Neural progenitor cell (in vitro differentiated cells): ENCODE data around the gene EXOC4. TPM values are rescaled to one million over a fixed set of nuclear protein-coding genes. Genes with fewer than 3 reads are reported as not detected.

Experiments used
- DNase-seq: peaks from one replicate; pipeline ENCODE4 v3.0.0-alpha.2; 2016; ENCODE audit warnings: low spot score
- H2AFZ ChIP-seq: fragments of 200-600 bp; sonication (generic); replicated peaks from 2 replicates; pipeline ENCODE4 v1.6.1; 2016; ENCODE audit warnings: antibody characterized with exemption
- H3F3A ChIP-seq: fragments of 200-600 bp; sonication (generic); 2 replicates; pipeline ENCODE4 v1.6.1; 2016; ENCODE audit warnings: antibody characterized with exemption, low read depth
- H3K27ac ChIP-seq: fragments of 200-600 bp; sonication (generic); 2 replicates; pipeline ENCODE4 v1.5.1; 2016; ENCODE audit warnings: mild to moderate bottlenecking
- H3K27me3 ChIP-seq: fragments of 200-600 bp; sonication (generic); 2 replicates; pipeline ENCODE4 v1.6.1; 2016; ENCODE audit warnings: mild to moderate bottlenecking, moderate library complexity
- H3K36me3 ChIP-seq: fragments of 200-600 bp; sonication (generic); 2 replicates; pipeline ENCODE4 v1.5.1; 2016
- H3K4me1 ChIP-seq: fragments of 200-600 bp; sonication (generic); 2 replicates; pipeline ENCODE4 v1.6.1; 2016; ENCODE audit warnings: mixed run types
- H3K4me2 ChIP-seq: fragments of 200-600 bp; sonication (generic); 2 replicates; pipeline ENCODE4 v1.6.1; 2016
- H3K4me3 ChIP-seq: fragments of 200-600 bp; sonication (generic); 2 replicates; pipeline ENCODE4 v1.5.1; 2016
- H3K79me2 ChIP-seq: fragments of 200-600 bp; sonication (generic); 2 replicates; pipeline ENCODE4 v1.6.1; 2016; ENCODE audit warnings: low read depth
- H3K9ac ChIP-seq: fragments of 200-600 bp; sonication (generic); 2 replicates; pipeline ENCODE4 v1.6.1; 2016
- H3K9me3 ChIP-seq: fragments of 200-600 bp; sonication (generic); 2 replicates; pipeline ENCODE4 v1.5.1; 2016; ENCODE audit warnings: low read depth
- H4K20me1 ChIP-seq: fragments of 200-600 bp; sonication (generic); 2 replicates; pipeline ENCODE4 v1.6.1; 2016; ENCODE audit warnings: low read depth
- H3K27ac Mint-ChIP-seq: 3 replicates; pipeline ENCODE4 v1.8.0; 2021; ENCODE audit warnings: mixed read lengths
- H3K27me3 Mint-ChIP-seq: 2 replicates; pipeline ENCODE4 v1.8.0; 2022; ENCODE audit warnings: low read depth, mild to moderate bottlenecking, inconsistent platforms, moderate library complexity, mixed read lengths; ENCODE audit not compliant: insufficient read depth
- H3K36me3 Mint-ChIP-seq: 3 replicates; pipeline ENCODE4 v1.8.0; 2021; ENCODE audit warnings: mixed read lengths
- H3K4me1 Mint-ChIP-seq: 3 replicates; pipeline ENCODE4 v1.8.0; 2021; ENCODE audit warnings: mixed read lengths
- H3K4me3 Mint-ChIP-seq: 3 replicates; pipeline ENCODE4 v1.8.0; 2021; ENCODE audit warnings: mild to moderate bottlenecking, moderate library complexity, mixed read lengths
- H3K9me3 Mint-ChIP-seq: 3 replicates; pipeline ENCODE4 v1.8.0; 2020; ENCODE audit warnings: mixed read lengths
- EZH2 ChIP-seq: fragments of 200-600 bp; sonication (generic); IDR thresholded peaks from 2 replicates; pipeline ENCODE4 v1.6.1; 2017; ENCODE audit warnings: antibody characterized with exemption, mild to moderate bottlenecking, moderate library complexity
- EZH2phosphoT487 ChIP-seq: fragments of 200-600 bp; sonication (generic); IDR thresholded peaks from 2 replicates; pipeline ENCODE4 v1.6.1; 2017; ENCODE audit warnings: antibody characterized with exemption
- total RNA-seq: library from RNA; depleted of rRNA; stranded (reverse); fragments of >200 nt; gene quantifications from 2 replicates; pipeline ENCODE4 v1.2.3, GENCODE V29; 2015; ENCODE audit warnings: low replicate concordance
- TF ChIP-seq, protein P1 (sequence below): fragments of 200-600 bp; sonication (generic); IDR thresholded peaks from 2 replicates; pipeline ENCODE4 v1.5.1; 2017; ENCODE audit warnings: antibody characterized with exemption, mild to moderate bottlenecking

EXOC4 gene
- total RNA-seq, 1 donor from 2014 or later: 129 TPM

DNA sequence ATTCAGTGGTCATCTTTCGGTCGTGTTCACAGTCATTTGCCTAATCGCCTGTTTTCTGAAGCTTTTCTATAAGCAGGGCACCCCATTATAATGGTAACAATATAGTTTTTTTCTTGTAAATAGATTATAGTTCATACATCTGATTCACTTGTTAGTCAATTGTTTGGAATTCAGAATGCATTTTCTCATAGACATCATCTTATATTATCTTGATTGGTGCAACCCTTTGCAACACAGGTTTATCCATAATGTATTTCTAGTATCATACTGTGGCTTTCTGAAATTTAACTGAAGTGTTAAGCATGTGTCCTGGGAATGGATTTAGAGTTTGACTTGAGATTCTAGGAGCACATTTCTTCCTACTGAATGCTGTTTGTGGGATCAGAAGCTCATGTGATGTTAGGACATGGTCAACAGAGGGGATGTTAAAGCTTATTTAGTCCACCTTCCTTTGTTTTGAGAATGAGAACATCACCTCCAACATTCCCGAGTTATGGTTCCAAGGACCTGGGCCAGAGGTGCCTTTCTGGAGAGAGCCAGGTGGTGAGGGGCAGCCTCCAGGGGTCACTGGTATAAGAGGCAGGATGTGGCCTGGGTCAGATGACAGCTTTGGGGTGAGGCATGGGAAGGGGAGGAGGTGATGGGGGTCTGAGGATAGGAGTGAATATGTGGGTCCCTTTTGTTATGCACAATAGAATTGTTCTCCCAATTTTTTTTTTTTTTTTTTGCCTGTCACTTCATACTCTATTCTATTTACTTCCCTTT lies 415.6 kb downstream of the EXOC4 start:
- Mint-ChIP-seq H3K36me3 (peaks cover 2% of the 10 kb centered on the region), H3K4me1 (no peaks in the 10 kb centered on the region), H3K27ac (no peak overlapping the region), H3K9me3 (no peaks in the 10 kb centered on the region), H3K27me3 (no peaks in the 10 kb centered on the region), H3K4me3 (no peak overlapping the region)
- no peak for DNase-seq
- Histone ChIP-seq H4K20me1 (peaks cover 3% of the 10 kb centered on the region), H3K9ac (no peak overlapping the region), H3K27me3 (no peaks in the 10 kb centered on the region), H3K27ac (no peak overlapping the region), H3F3A (no peaks in the 10 kb centered on the region), H3K4me1 (no peaks in the 10 kb centered on the region), H3K9me3 (no peaks in the 10 kb centered on the region), H3K36me3 (no peaks in the 10 kb centered on the region), H3K79me2 (no peaks in the 10 kb centered on the region), H3K4me2 (no peak overlapping the region), H2AFZ (no peak overlapping the region), H3K4me3 (no peak overlapping the region)
- TF ChIP-seq, protein P1, sequence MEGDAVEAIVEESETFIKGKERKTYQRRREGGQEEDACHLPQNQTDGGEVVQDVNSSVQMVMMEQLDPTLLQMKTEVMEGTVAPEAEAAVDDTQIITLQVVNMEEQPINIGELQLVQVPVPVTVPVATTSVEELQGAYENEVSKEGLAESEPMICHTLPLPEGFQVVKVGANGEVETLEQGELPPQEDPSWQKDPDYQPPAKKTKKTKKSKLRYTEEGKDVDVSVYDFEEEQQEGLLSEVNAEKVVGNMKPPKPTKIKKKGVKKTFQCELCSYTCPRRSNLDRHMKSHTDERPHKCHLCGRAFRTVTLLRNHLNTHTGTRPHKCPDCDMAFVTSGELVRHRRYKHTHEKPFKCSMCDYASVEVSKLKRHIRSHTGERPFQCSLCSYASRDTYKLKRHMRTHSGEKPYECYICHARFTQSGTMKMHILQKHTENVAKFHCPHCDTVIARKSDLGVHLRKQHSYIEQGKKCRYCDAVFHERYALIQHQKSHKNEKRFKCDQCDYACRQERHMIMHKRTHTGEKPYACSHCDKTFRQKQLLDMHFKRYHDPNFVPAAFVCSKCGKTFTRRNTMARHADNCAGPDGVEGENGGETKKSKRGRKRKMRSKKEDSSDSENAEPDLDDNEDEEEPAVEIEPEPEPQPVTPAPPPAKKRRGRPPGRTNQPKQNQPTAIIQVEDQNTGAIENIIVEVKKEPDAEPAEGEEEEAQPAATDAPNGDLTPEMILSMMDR: no peak
- no peak for TF ChIP-seq EZH2
- no peak for TF ChIP-seq EZH2phosphoT487

DNA sequence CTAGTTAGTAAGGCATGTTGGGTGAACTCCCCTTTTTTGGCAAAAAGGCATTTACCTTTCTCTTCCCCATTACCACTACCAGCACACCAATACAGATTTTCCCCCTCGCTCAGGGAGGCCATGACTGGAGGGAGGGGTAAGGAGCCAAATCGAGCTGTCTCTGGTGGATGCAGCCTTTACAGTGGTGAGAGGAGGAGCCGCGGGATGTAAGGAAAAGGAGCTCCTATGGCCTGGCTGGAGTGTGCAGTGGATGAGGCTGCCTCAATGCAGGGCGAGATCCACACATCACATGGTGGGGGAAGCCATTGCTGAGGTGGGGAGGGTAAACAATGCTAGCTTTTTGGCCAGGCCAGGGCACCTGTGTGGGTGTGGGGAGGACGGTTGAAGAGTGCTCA lies 416.2 kb downstream of the EXOC4 start:
- H3K4me3 Mint-ChIP-seq: no peak overlapping the region
- no peak overlapping the region for H3K4me2 ChIP-seq
- H3K27ac ChIP-seq: no peak overlapping the region
- no peaks in the 10 kb centered on the region for H3K9me3 ChIP-seq
- TF ChIP-seq EZH2phosphoT487 (no peak), EZH2 (no peak)
- TF ChIP-seq, protein P1: no peak
- H3K9ac ChIP-seq: no peak overlapping the region
- H3K27me3 Mint-ChIP-seq: no peaks in the 10 kb centered on the region
- H2AFZ ChIP-seq: no peak overlapping the region
- H4K20me1 ChIP-seq: peaks cover 3% of the 10 kb centered on the region
- H3F3A ChIP-seq: no peaks in the 10 kb centered on the region
- H3K36me3 Mint-ChIP-seq: peaks cover 2% of the 10 kb centered on the region
- H3K27ac Mint-ChIP-seq: no peak overlapping the region
- no peak for DNase-seq
- no peaks in the 10 kb centered on the region for H3K4me1 ChIP-seq
- no peaks in the 10 kb centered on the region for H3K79me2 ChIP-seq
- H3K4me3 ChIP-seq: no peak overlapping the region
- no peaks in the 10 kb centered on the region for H3K4me1 Mint-ChIP-seq
- H3K36me3 ChIP-seq: no peaks in the 10 kb centered on the region
- H3K27me3 ChIP-seq: no peaks in the 10 kb centered on the region
- H3K9me3 Mint-ChIP-seq: no peaks in the 10 kb centered on the region

DNA sequence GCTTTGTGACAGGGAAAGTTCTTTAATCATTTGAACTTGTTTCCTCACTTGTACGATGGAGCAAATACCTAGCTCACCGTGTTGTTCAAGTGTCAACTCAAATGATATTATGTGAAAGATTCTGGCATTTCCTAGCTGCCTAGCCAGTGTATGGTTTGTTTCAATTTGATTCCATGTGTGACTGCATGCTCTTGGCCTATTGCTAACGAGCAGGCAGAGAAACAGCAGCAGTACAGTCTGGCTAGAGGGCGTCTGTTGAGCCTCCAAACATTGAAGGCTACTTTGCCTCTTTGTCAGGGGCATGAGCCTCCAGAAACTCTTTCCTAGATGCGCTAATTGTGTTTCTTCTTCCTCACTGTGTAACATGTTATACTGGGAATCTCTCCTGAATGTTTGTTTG lies 417.4 kb downstream of the EXOC4 start:
- H3K4me3 ChIP-seq: no peak overlapping the region
- H3K4me3 Mint-ChIP-seq: no peak overlapping the region

More for the DNA sequence above, 417.4 kb downstream of the EXOC4 start:
- H3K9me3 ChIP-seq: no peaks in the 10 kb centered on the region
- Mint-ChIP-seq H3K27me3 (no peaks in the 10 kb centered on the region), H3K27ac (no peak overlapping the region), H3K9me3 (no peaks in the 10 kb centered on the region), H3K36me3 (peaks cover 2% of the 10 kb centered on the region), H3K4me1 (no peaks in the 10 kb centered on the region)
- H3K36me3 ChIP-seq: no peaks in the 10 kb centered on the region
- no peaks in the 10 kb centered on the region for H3K4me1 ChIP-seq
- H3K9ac ChIP-seq: no peak overlapping the region
- TF ChIP-seq, protein P1: no peak
- no peak for TF ChIP-seq EZH2phosphoT487
- TF ChIP-seq EZH2: no peak
- no peak for DNase-seq
- no peak overlapping the region for H2AFZ ChIP-seq
- H4K20me1 ChIP-seq: peaks cover 3% of the 10 kb centered on the region
- no peak overlapping the region for H3K27ac ChIP-seq
- no peak overlapping the region for H3K4me2 ChIP-seq
- H3K79me2 ChIP-seq: no peaks in the 10 kb centered on the region
- no peaks in the 10 kb centered on the region for H3K27me3 ChIP-seq
- H3F3A ChIP-seq: no peaks in the 10 kb centered on the region
